BLaER1 treated with 17β-estradiol and CSF1 and Interleukin-3, amounts not matched to agents 10 nM and 100 nM (cell line): ENCODE data around the gene ZSWIM8.
"Not testable (repeated sequence)": the region's sequence is repeated elsewhere in the genome, so short reads cannot be mapped to it uniquely, and the experiment has no call there.

Experiments
- H3K27ac ChIP-seq, 11 experiments: shearing (Covaris generic); formaldehyde crosslinking; 2 replicates each; pipeline ENCODE4 v1.8.1; 2022
- H3K27me3 ChIP-seq, 11 experiments: shearing (Covaris generic); formaldehyde crosslinking; 2 replicates each; pipeline ENCODE4 v1.8.1; 2022
- H3K36me3 ChIP-seq, 11 experiments: shearing (Covaris generic); formaldehyde crosslinking; 2 replicates each; pipeline ENCODE4 v1.8.1; 2022
- H3K4me1 ChIP-seq, 10 experiments: shearing (Covaris generic); formaldehyde crosslinking; 2 replicates each; pipeline ENCODE4 v1.8.1; 2022
- H3K4me2 ChIP-seq, 11 experiments: shearing (Covaris generic); formaldehyde crosslinking; 2 replicates each; pipeline ENCODE4 v1.8.1; 2022
- H3K4me3 ChIP-seq, 10 experiments: shearing (Covaris generic); formaldehyde crosslinking; 2 replicates each; pipeline ENCODE4 v1.8.1; 2022
- H3K9ac ChIP-seq, 11 experiments: shearing (Covaris generic); formaldehyde crosslinking; 2 replicates each; pipeline ENCODE4 v1.8.1; 2022
- H3K9me3 ChIP-seq, 11 experiments: shearing (Covaris generic); formaldehyde crosslinking; replicated peaks in 1 of 11; 2 replicates each; pipeline ENCODE4 v1.8.1; 2022
- H4K20me1 ChIP-seq, 11 experiments: shearing (Covaris generic); formaldehyde crosslinking; 2 replicates each; pipeline ENCODE4 v1.8.1; 2022
- Cebpa-rat ChIP-seq, 11 experiments: shearing (Covaris generic); IDR thresholded peaks; 2 replicates each; pipeline ENCODE4 v1.8.1; 2022

ZSWIM8 gene

GRCh38 chr10:73779539-73780197, 5.7 kb upstream of the ZSWIM8 start:
- Histone ChIP-seq H4K20me1 (peaks cover 8 to 73% (median 21%) of the 10 kb centered on the region in 11 experiments; a peak in 20 of 22 replicates), H3K27me3 (no peaks in the 10 kb centered on the region), H3K27ac (no peak overlapping the region), H3K4me1 (peaks cover 66 to 87% (median 78%) of the 10 kb centered on the region in 10 experiments), H3K4me2 (peak overlapping the region; percentile 90 to 98 (median 96); a peak in 21 of 22 replicates), H3K36me3 (peaks cover 46 to 65% (median 56%) of the 10 kb centered on the region in 11 experiments), H3K4me3 (peak overlapping the region in 1 of 10 experiments; percentile 92; a peak in 1 of 20 replicates), H3K9me3 (no peaks in the 10 kb centered on the region), H3K9ac (peak overlapping the region in 7 of 11 experiments; percentile 88 to 94 (median 92); a peak in 9 of 22 replicates)
- TF ChIP-seq Cebpa-rat (IDR thresholded peaks at IDR 0.05): no peak

GRCh38 chr10:73780301-73780700, 5.1 kb upstream of the ZSWIM8 start:
- H4K20me1 ChIP-seq: peaks cover 2 to 67% (median 15%) of the 10 kb centered on the region in 11 experiments; a peak in 19 of 22 replicates
- peak overlapping the region; percentile 71 to 92 (median 86); a peak in 16 of 20 replicates for H3K4me3 ChIP-seq
- TF ChIP-seq Cebpa-rat (IDR thresholded peaks at IDR 0.05): no peak
- peak overlapping the region in 3 of 11 experiments; percentile 2 to 93 (median 82); a peak in 2 of 22 replicates for H3K27ac ChIP-seq
- no peaks in the 10 kb centered on the region for H3K9me3 ChIP-seq
- H3K4me2 ChIP-seq: peak overlapping the region; percentile 90 to 98 (median 96)
- H3K4me1 ChIP-seq: peaks cover 62 to 84% (median 75%) of the 10 kb centered on the region in 10 experiments
- peak overlapping the region; percentile 87 to 94 (median 92); a peak in 21 of 22 replicates for H3K9ac ChIP-seq
- no peaks in the 10 kb centered on the region for H3K27me3 ChIP-seq
- peaks cover 42 to 62% (median 51%) of the 10 kb centered on the region in 11 experiments for H3K36me3 ChIP-seq

GRCh38 chr10:73780966-73781365, 4.4 kb upstream of the ZSWIM8 start:
- H3K4me3 ChIP-seq: peak overlapping the region; percentile 71 to 92 (median 86)
- H3K9ac ChIP-seq: peak overlapping the region; percentile 87 to 94 (median 92)
- H3K4me2 ChIP-seq: peak overlapping the region; percentile 90 to 98 (median 96)
- H4K20me1 ChIP-seq: peaks cover 0 to 64% (median 10%) of the 10 kb centered on the region in 11 experiments; a peak in 14 of 22 replicates
- H3K4me1 ChIP-seq: peaks cover 56 to 78% (median 69%) of the 10 kb centered on the region in 10 experiments
- H3K27ac ChIP-seq: peak overlapping the region; percentile 82 to 93 (median 89); a peak in 19 of 22 replicates
- H3K36me3 ChIP-seq: peaks cover 37 to 55% (median 45%) of the 10 kb centered on the region in 11 experiments
- TF ChIP-seq Cebpa-rat (IDR thresholded peaks at IDR 0.05): no peak
- H3K27me3 ChIP-seq: no peaks in the 10 kb centered on the region
- no peaks in the 10 kb centered on the region for H3K9me3 ChIP-seq

- Histone ChIP-seq H3K4me2 (peak overlapping the region; percentile 90 to 98 (median 96)), H3K27me3 (no peaks in the 10 kb centered on the region), H3K27ac (peak overlapping the region; percentile 82 to 93 (median 89); a peak in 21 of 22 replicates), H3K9ac (peak overlapping the region; percentile 87 to 94 (median 92)), H3K36me3 (peaks cover 32 to 50% (median 40%) of the 10 kb centered on the region in 11 experiments), H3K9me3 (no peaks in the 10 kb centered on the region), H3K4me3 (peak overlapping the region; percentile 71 to 92 (median 86)), H4K20me1 (peaks cover 4 to 64% (median 9%) of the 10 kb centered on the region in 11 experiments; a peak in 17 of 22 replicates), H3K4me1 (peaks cover 53 to 77% (median 66%) of the 10 kb centered on the region in 10 experiments)
- no peak for TF ChIP-seq Cebpa-rat (IDR thresholded peaks at IDR 0.05)
These were observed 3.9 kb upstream of the ZSWIM8 start for GRCh38 chr10:73781548-73781878.

GRCh38 chr10:73781879-73782748, 3.3 kb upstream of the ZSWIM8 start, which contains the start of gene CHCHD1:
Gene CHCHD1, plus strand, starts transcription at chr10:73782048. Its CDS starts 28 bp downstream, at chr10:73782076.
- Histone ChIP-seq H3K9me3 (no peaks in the 10 kb centered on the region), H3K36me3 (peaks cover 26 to 44% (median 34%) of the 10 kb centered on the region in 11 experiments), H3K9ac (peak within 1 kb of the TSS; percentile 87 to 94 (median 92)), H3K4me2 (peak within 1 kb of the TSS; percentile 90 to 98 (median 96)), H4K20me1 (peaks cover 10 to 64% (median 15%) of the 10 kb centered on the region in 11 experiments; a peak in 17 of 22 replicates), H3K27ac (peak within 1 kb of the TSS; percentile 82 to 93 (median 89)), H3K4me1 (peaks cover 59 to 77% (median 66%) of the 10 kb centered on the region in 10 experiments), H3K27me3 (no peaks in the 10 kb centered on the region), H3K4me3 (peak within 1 kb of the TSS; percentile 71 to 92 (median 86))
- no peak for TF ChIP-seq Cebpa-rat (IDR thresholded peaks at IDR 0.05)

- peak overlapping the region; percentile 82 to 93 (median 89); a peak in 20 of 22 replicates for H3K27ac ChIP-seq
- no peaks in the 10 kb centered on the region for H3K9me3 ChIP-seq
- peaks cover 21 to 39% (median 28%) of the 10 kb centered on the region in 11 experiments for H3K36me3 ChIP-seq
- peaks cover 16 to 64% (median 20%) of the 10 kb centered on the region in 11 experiments; a peak in 20 of 22 replicates for H4K20me1 ChIP-seq
- TF ChIP-seq Cebpa-rat (IDR thresholded peaks at IDR 0.05): no peak
- H3K27me3 ChIP-seq: no peaks in the 10 kb centered on the region
- peak overlapping the region; percentile 87 to 94 (median 92) for H3K9ac ChIP-seq
- H3K4me3 ChIP-seq: peak overlapping the region; percentile 71 to 92 (median 86)
- peaks cover 60 to 76% (median 66%) of the 10 kb centered on the region in 10 experiments for H3K4me1 ChIP-seq
- H3K4me2 ChIP-seq: peak overlapping the region; percentile 90 to 98 (median 96)
These were observed 2.7 kb upstream of the ZSWIM8 start for GRCh38 chr10:73782749-73783085.

GRCh38 chr10:73785721-73786511, 510 bp downstream of the ZSWIM8 start:
- H3K9me3 ChIP-seq: no peaks in the 10 kb centered on the region
- peak overlapping the region; percentile 79 to 99 (median 88) for H3K4me3 ChIP-seq
- peaks cover 21 to 50% (median 41%) of the 10 kb centered on the region in 11 experiments; a peak in 20 of 22 replicates for H4K20me1 ChIP-seq
- peaks cover 21 to 42% (median 30%) of the 10 kb centered on the region in 11 experiments for H3K36me3 ChIP-seq
- no peak for TF ChIP-seq Cebpa-rat (IDR thresholded peaks at IDR 0.05)
- H3K4me1 ChIP-seq: peaks cover 41 to 48% (median 44%) of the 10 kb centered on the region in 10 experiments
- H3K4me2 ChIP-seq: peak overlapping the region; percentile 78 to 99 (median 91)
- H3K27ac ChIP-seq: peak overlapping the region; percentile 80 to 89 (median 86)
- H3K27me3 ChIP-seq: no peaks in the 10 kb centered on the region
- peak overlapping the region; percentile 88 to 95 (median 90) for H3K9ac ChIP-seq

GRCh38 chr10:73786512-73786885, 1.1 kb downstream of the ZSWIM8 start:
- H3K36me3 ChIP-seq: peaks cover 27 to 48% (median 36%) of the 10 kb centered on the region in 11 experiments
- peaks cover 37 to 44% (median 40%) of the 10 kb centered on the region in 10 experiments for H3K4me1 ChIP-seq
- no peak for TF ChIP-seq Cebpa-rat (IDR thresholded peaks at IDR 0.05)
- H4K20me1 ChIP-seq: peaks cover 25 to 55% (median 42%) of the 10 kb centered on the region in 11 experiments; a peak in 20 of 22 replicates
- no peaks in the 10 kb centered on the region for H3K27me3 ChIP-seq
- no peaks in the 10 kb centered on the region for H3K9me3 ChIP-seq
- H3K27ac ChIP-seq: peak overlapping the region; percentile 80 to 89 (median 86); a peak in 21 of 22 replicates
- H3K4me2 ChIP-seq: peak overlapping the region; percentile 78 to 99 (median 91)
- peak overlapping the region; percentile 79 to 99 (median 88) for H3K4me3 ChIP-seq
- peak overlapping the region; percentile 88 to 95 (median 90) for H3K9ac ChIP-seq

GRCh38 chr10:73787031-73787800, 1.8 kb downstream of the ZSWIM8 start:
- Histone ChIP-seq H3K4me1 (peaks cover 37 to 44% (median 40%) of the 10 kb centered on the region in 10 experiments), H3K36me3 (peaks cover 34 to 55% (median 43%) of the 10 kb centered on the region in 11 experiments), H4K20me1 (peaks cover 27 to 60% (median 42%) of the 10 kb centered on the region in 11 experiments; a peak in 20 of 22 replicates), H3K4me3 (peak overlapping the region in 9 of 10 experiments; percentile 79 to 99 (median 88); a peak in 16 of 20 replicates), H3K9ac (peak overlapping the region; percentile 88 to 95 (median 90); a peak in 18 of 22 replicates), H3K4me2 (peak overlapping the region; percentile 78 to 99 (median 91)), H3K27ac (peak overlapping the region in 1 of 11 experiments; percentile 85; a peak in 1 of 22 replicates)
- not testable (repeated sequence) for H3K9me3 ChIP-seq, H3K27me3 ChIP-seq
